Ectodermal cell (in vitro differentiated cells): ENCODE measurements around the gene PDLIM3.

Source experiments
- H3K27ac ChIP-seq: 2 replicates; pipeline ENCODE4 v1.7.0; 2013; ENCODE audit warnings: mild to moderate bottlenecking, low read depth, low read length; ENCODE audit not compliant: insufficient read depth, poor library complexity, severe bottlenecking
- H3K27me3 ChIP-seq: 2 replicates; pipeline ENCODE4 v1.7.0; 2013; ENCODE audit warnings: mild to moderate bottlenecking, low read length; ENCODE audit not compliant: insufficient read depth, control insufficient read depth, poor library complexity, severe bottlenecking
- H3K36me3 ChIP-seq: one replicate; pipeline ENCODE4 v1.7.0; 2013; ENCODE audit warnings: low read length; ENCODE audit not compliant: control insufficient read depth, insufficient read depth
- H3K4me1 ChIP-seq: one replicate; pipeline ENCODE4 v1.7.0; 2013; ENCODE audit warnings: low read length; ENCODE audit not compliant: control insufficient read depth, insufficient read depth
- H3K4me3 ChIP-seq: 2 replicates; pipeline ENCODE4 v1.7.0; 2013; ENCODE audit warnings: low read depth, low read length, control low read depth; ENCODE audit not compliant: insufficient read depth
- H3K9me3 ChIP-seq: 2 replicates; pipeline ENCODE4 v1.7.0; 2013; ENCODE audit warnings: mild to moderate bottlenecking, low read length, moderate library complexity; ENCODE audit not compliant: control insufficient read depth
- WGBS, 2 experiments: methylation state at CpG; one replicate each; pipeline ENCODE4 v1.1.7; 2013; ENCODE audit warnings: missing lambda C conversion rate in 2 of 2; 5-methylcytosine and 5-hydroxymethylcytosine counted together

PDLIM3 gene

GRCh38 chr4:185472103-185472542 lies 63.2 kb downstream of the PDLIM3 start:
- Histone ChIP-seq H3K4me3 (peak overlapping the region; percentile 72), H3K4me1 (no peaks in the 10 kb centered on the region), H3K36me3 (no peaks in the 10 kb centered on the region), H3K27ac (no peak overlapping the region), H3K27me3 (peaks cover 23% of the 10 kb centered on the region), H3K9me3 (no peaks in the 10 kb centered on the region)
- 53 to 57% methylated on average over 8 to 9 of the region's 10 CpGs for WGBS, 2 experiments

GRCh38 chr4:185471235-185472102 lies 63.8 kb downstream of the PDLIM3 start, which contains the start of gene CCDC110:
CCDC110 (minus strand) TSS chr4:185471733; CDS start chr4:185471683, 50 bp downstream.
- H3K27me3 ChIP-seq, result peaks cover 23% of the 10 kb centered on the region
- WGBS, 2 experiments, result 0% methylated on average over 92 to 93 of the region's 93 CpGs
- peak within 1 kb of the TSS; percentile 72 for H3K4me3 ChIP-seq
- no peaks in the 10 kb centered on the region for H3K4me1 ChIP-seq
- H3K27ac ChIP-seq, result no peak within 1 kb of the TSS
- no peaks in the 10 kb centered on the region for H3K36me3 ChIP-seq
- no peaks in the 10 kb centered on the region for H3K9me3 ChIP-seq

GRCh38 chr4:185470501-185471195 lies 64.7 kb downstream of the PDLIM3 start:
- no peak overlapping the region for H3K27ac ChIP-seq

GRCh38 chr4:185469580-185470154 lies 65.6 kb downstream of the PDLIM3 start:
- no peaks in the 10 kb centered on the region for H3K36me3 ChIP-seq
- H3K27ac ChIP-seq, result no peak overlapping the region
- peaks cover 23% of the 10 kb centered on the region for H3K27me3 ChIP-seq
- H3K4me3 ChIP-seq, result no peak overlapping the region
- no peaks in the 10 kb centered on the region for H3K4me1 ChIP-seq
- H3K9me3 ChIP-seq, result no peaks in the 10 kb centered on the region
- WGBS, 2 experiments, result 72 to 77% methylated on average over 9 of the region's 9 CpGs

More at GRCh38 chr4:185470501-185471195, 64.7 kb downstream of the PDLIM3 start:
- H3K27me3 ChIP-seq, result peaks cover 23% of the 10 kb centered on the region
- no peaks in the 10 kb centered on the region for H3K4me1 ChIP-seq
- H3K4me3 ChIP-seq, result peak overlapping the region; percentile 42
- no peaks in the 10 kb centered on the region for H3K36me3 ChIP-seq
- H3K9me3 ChIP-seq, result no peaks in the 10 kb centered on the region
- WGBS, 2 experiments, result 14% methylated on average over 28 to 30 of the region's 41 CpGs

- H3K4me1 ChIP-seq, result peaks cover 6% of the 10 kb centered on the region
- no peaks in the 10 kb centered on the region for H3K36me3 ChIP-seq
- no peaks in the 10 kb centered on the region for H3K9me3 ChIP-seq
- no peak overlapping the region for H3K4me3 ChIP-seq
- H3K27ac ChIP-seq, result no peak overlapping the region
- H3K27me3 ChIP-seq, result peaks cover 23% of the 10 kb centered on the region
- WGBS, 2 experiments, result 82 to 83% methylated on average over 2 of the region's 2 CpGs
These were observed 66.3 kb downstream of the PDLIM3 start for GRCh38 chr4:185468999-185469398.

- Histone ChIP-seq H3K27me3 (peaks cover 23% of the 10 kb centered on the region), H3K9me3 (no peaks in the 10 kb centered on the region), H3K4me1 (peaks cover 9% of the 10 kb centered on the region), H3K4me3 (no peak overlapping the region), H3K36me3 (no peaks in the 10 kb centered on the region), H3K27ac (no peak overlapping the region)
- WGBS, 2 experiments, result 88 to 90% methylated on average over 8 of the region's 8 CpGs
These were observed 67.3 kb downstream of the PDLIM3 start for GRCh38 chr4:185467991-185468390.

GRCh38 chr4:185467101-185467500 lies 68.2 kb downstream of the PDLIM3 start:
- WGBS, 2 experiments, result 91 to 100% methylated on average over 3 to 4 of the region's 4 CpGs
- H3K9me3 ChIP-seq, result no peaks in the 10 kb centered on the region
- no peak overlapping the region for H3K27ac ChIP-seq
- no peaks in the 10 kb centered on the region for H3K36me3 ChIP-seq
- no peak overlapping the region for H3K4me3 ChIP-seq
- peaks cover 9% of the 10 kb centered on the region for H3K4me1 ChIP-seq
- H3K27me3 ChIP-seq, result peaks cover 17% of the 10 kb centered on the region

- H3K9me3 ChIP-seq, result no peaks in the 10 kb centered on the region
- WGBS, 2 experiments, result 92 to 94% methylated on average over 3 of the region's 3 CpGs
- H3K4me1 ChIP-seq, result peaks cover 9% of the 10 kb centered on the region
- no peak overlapping the region for H3K27ac ChIP-seq
- peaks cover 11% of the 10 kb centered on the region for H3K27me3 ChIP-seq
- no peaks in the 10 kb centered on the region for H3K36me3 ChIP-seq
- no peak overlapping the region for H3K4me3 ChIP-seq
These were observed 69.6 kb downstream of the PDLIM3 start for GRCh38 chr4:185465707-185466106.

GRCh38 chr4:185464887-185465286 lies 70.4 kb downstream of the PDLIM3 start:
- Histone ChIP-seq H3K27me3 (peaks cover 2% of the 10 kb centered on the region), H3K9me3 (no peaks in the 10 kb centered on the region), H3K27ac (no peak overlapping the region), H3K4me3 (no peak overlapping the region), H3K4me1 (peaks cover 9% of the 10 kb centered on the region), H3K36me3 (no peaks in the 10 kb centered on the region)
- WGBS, 2 experiments, result 88 to 100% methylated on average over 1 of the region's 1 CpG

GRCh38 chr4:185464183-185464582 lies 71.1 kb downstream of the PDLIM3 start:
- no peak overlapping the region for H3K4me3 ChIP-seq
- 45 to 52% methylated on average over 6 of the region's 6 CpGs for WGBS, 2 experiments
- H3K27ac ChIP-seq, result no peak overlapping the region
- peaks cover 9% of the 10 kb centered on the region for H3K4me1 ChIP-seq
- no peaks in the 10 kb centered on the region for H3K36me3 ChIP-seq
- no peaks in the 10 kb centered on the region for H3K9me3 ChIP-seq
- no peaks in the 10 kb centered on the region for H3K27me3 ChIP-seq
